Skeletal muscle tissue (tissue), 4 donors: Measurements from ENCODE around the gene EIPR1. TPM values are rescaled to one million over a fixed set of nuclear protein-coding genes. Genes with fewer than 3 reads are reported as not detected.

ENCODE experiments used
- H3K27ac ChIP-seq: one replicate; pipeline ENCODE4 v1.7.0; 2013; ENCODE audit warnings: mild to moderate bottlenecking, low read depth, low read length, inconsistent platforms
- H3K27me3 ChIP-seq, 3 donors: one replicate each; pipeline ENCODE4 v1.7.0; 2013; ENCODE audit warnings: low read length in 3 of 3; ENCODE audit not compliant: control insufficient read depth in 3 of 3, insufficient read depth in 3 of 3
- H3K36me3 ChIP-seq, 3 donors: one replicate each; pipeline ENCODE4 v1.7.0; 2013; ENCODE audit warnings: low read length in 3 of 3; ENCODE audit not compliant: control insufficient read depth in 3 of 3, insufficient read depth in 3 of 3
- H3K4me1 ChIP-seq, 3 donors: one replicate each; pipeline ENCODE4 v1.7.0; 2013; ENCODE audit warnings: low read length in 3 of 3, mild to moderate bottlenecking in 3 of 3; ENCODE audit not compliant: control insufficient read depth in 3 of 3, insufficient read depth in 3 of 3
- H3K4me3 ChIP-seq, 3 donors: one replicate each; pipeline ENCODE4 v1.7.0; 2013; ENCODE audit warnings: low read length in 3 of 3
- H3K9ac ChIP-seq, 3 donors: one replicate each; pipeline ENCODE4 v1.7.0; 2013; ENCODE audit warnings: low read length in 3 of 3, mild to moderate bottlenecking in 3 of 3, moderate library complexity in 2 of 3, low read depth in 1 of 3
- H3K9me3 ChIP-seq, 3 donors: one replicate each; pipeline ENCODE4 v1.7.0; 2013; ENCODE audit warnings: low read length in 3 of 3; ENCODE audit not compliant: control insufficient read depth in 3 of 3
- total RNA-seq: library from RNA; depleted of rRNA; stranded (reverse); fragments of >200 nt; gene quantifications from one replicate; pipeline ENCODE4 v1.2.3, GENCODE V29; 2014
- donor health status: Osteomylitis.

EIPR1 gene
- total RNA-seq, 1 donor from 2014 or later, result 12.0 TPM

DNA sequence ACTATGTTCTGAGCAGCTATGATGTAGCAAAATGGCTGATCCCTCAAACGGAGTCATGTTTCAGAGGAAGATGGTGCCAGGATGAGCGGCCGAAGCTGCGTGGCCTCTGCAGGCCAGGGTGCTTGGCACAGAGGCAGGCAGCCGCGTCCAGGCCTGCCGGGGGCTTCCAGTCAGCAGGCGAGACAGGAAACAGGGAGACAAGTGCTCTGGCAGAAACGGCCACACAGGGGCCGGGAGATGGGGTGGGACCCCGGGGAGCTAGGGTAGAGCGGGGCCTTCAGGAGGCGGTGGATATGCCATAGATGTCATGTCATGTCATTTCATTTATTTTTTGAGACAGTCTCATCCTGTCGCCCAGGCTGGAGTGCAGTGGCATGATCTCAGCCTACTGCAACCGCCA lies 50.7 kb downstream of the EIPR1 start:
- Histone ChIP-seq H3K27ac (no peak overlapping the region), H3K27me3 (no peaks in the 10 kb centered on the region), H3K4me1 (no peaks in the 10 kb centered on the region), H3K4me3 (no peak overlapping the region), H3K36me3 (peaks cover 8 to 12% (median 9%) of the 10 kb centered on the region in 3 donors), H3K9ac (no peak overlapping the region), H3K9me3 (no peaks in the 10 kb centered on the region)

DNA sequence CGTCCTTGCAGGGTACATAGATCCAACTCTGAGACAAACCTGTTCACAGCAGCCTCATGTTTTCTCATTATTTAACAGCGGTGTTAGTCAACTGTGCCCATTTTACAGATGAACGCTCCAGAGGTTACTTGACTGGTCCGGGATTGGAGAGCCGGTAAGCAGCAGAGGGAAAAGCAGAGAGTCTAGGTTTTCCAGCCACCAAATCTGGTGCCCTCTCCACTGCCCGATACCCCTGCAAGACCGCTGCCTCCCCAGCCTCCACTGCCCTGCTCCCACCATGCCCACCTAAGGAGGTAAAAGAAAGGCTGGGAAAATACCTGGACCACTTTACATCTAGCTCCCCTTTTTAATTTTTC lies 51.5 kb downstream of the EIPR1 start:
- H3K9me3 ChIP-seq, result no peaks in the 10 kb centered on the region
- no peak overlapping the region for H3K9ac ChIP-seq
- H3K4me3 ChIP-seq, result no peak overlapping the region
- no peaks in the 10 kb centered on the region for H3K27me3 ChIP-seq
- H3K27ac ChIP-seq, result no peak overlapping the region
- H3K4me1 ChIP-seq, result no peaks in the 10 kb centered on the region
- peaks cover 8 to 13% (median 9%) of the 10 kb centered on the region in 3 donors for H3K36me3 ChIP-seq

DNA sequence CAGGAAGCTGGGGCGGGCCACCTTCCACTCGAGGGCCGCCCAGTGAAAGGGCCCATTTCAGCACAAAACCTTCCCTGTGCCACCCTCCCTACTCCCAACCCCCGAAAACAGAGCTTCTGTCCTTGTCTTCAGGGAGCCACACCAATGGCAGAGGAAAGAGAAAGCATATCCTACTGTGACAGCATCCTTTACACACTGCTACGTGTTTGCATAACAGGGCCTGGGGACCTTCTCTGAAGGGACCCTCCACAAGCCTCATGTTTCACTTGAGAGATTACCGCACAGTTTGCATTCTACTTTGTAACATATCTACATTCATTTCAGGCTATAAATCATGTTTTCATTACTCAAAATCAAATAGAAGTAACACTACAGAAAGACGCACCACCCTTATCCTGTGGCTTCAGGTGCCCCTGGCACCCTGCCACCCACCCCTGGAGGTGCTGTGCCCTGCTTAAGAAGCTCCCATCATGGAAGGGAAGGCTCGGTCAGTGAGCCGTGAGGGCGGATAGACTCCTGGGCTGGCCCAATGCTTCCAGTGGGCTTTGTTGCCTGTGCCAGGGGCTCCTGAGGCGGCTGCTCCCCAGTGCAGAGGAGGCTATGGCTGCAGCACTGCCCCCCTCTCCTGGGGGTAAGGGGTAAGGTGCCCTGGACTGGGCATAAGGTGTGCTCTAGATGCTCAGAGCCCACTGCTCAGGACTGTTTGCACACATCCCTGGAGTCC lies 52.0 kb downstream of the EIPR1 start:
- Histone ChIP-seq H3K9ac (no peak overlapping the region), H3K4me1 (no peaks in the 10 kb centered on the region), H3K27ac (no peak overlapping the region), H3K36me3 (peaks cover 4 to 9% (median 5%) of the 10 kb centered on the region in 3 donors), H3K27me3 (no peaks in the 10 kb centered on the region), H3K9me3 (no peaks in the 10 kb centered on the region), H3K4me3 (no peak overlapping the region)

DNA sequence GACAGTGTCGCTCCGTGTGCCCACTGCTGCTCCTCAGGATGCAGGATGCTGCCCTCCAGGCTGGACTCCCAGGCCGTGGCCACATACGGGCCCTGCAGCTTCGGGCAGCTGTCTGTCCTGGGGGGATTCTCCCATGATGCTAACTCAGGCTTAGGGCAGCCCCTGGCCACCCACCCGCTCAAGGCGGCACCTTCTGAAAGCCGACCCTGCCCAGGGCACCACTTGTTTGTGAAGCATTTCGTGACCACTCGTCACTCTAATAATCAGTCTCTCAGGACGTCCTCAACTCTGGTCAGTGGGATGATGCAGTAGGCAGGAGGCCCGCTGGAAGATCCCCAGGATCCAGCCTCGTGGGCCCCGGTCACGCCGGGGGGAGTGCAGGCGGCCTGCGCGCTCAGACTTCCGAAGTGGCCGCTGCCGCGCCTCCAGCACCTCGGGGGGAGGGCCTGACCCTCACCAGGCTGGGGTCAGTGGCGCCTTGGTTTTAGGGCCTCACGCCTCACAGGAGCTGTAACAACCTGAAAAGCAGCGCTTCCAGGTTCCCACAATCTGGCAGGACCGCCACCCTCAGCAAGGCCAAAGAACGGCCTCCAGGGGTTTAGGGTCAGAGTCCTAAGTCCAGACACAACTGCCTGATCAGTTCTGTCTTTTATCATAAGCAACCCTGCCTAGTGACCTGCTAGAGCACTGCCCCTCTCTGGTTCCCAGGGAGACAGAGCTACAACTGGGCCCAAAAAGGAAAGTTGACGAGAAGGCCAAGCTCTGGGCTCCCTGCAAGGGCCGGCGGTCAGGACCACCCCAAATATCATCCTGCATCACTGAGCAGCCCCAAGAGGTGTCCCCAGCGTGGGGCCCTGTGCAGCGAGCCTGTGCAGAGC lies 53.0 kb downstream of the EIPR1 start:
- Histone ChIP-seq H3K9me3 (no peaks in the 10 kb centered on the region), H3K4me1 (no peaks in the 10 kb centered on the region), H3K36me3 (peaks cover 0 to 5% (median 0%) of the 10 kb centered on the region in 3 donors), H3K9ac (no peak overlapping the region), H3K4me3 (no peak overlapping the region), H3K27me3 (no peaks in the 10 kb centered on the region), H3K27ac (no peak overlapping the region)

DNA sequence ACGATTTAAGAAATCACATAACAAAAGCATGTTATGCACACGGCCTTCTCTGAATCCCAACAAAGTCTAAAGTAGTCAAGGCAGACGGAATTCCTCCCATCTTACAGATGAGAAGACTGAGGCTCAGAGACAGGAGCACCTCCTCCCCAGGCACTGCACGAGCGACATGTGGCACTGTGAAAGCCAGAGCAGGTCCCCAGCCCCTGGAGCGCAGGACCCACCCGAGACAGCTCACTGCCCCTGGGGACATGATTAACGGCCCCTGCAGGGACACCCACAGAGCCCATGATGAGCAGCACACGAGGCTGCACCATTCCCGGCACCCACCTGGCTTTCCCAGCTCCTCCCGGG lies 53.6 kb downstream of the EIPR1 start:
- Histone ChIP-seq H3K4me1 (no peaks in the 10 kb centered on the region), H3K9me3 (no peaks in the 10 kb centered on the region), H3K36me3 (peaks cover 0 to 5% (median 0%) of the 10 kb centered on the region in 3 donors), H3K9ac (no peak overlapping the region), H3K4me3 (no peak overlapping the region), H3K27me3 (no peaks in the 10 kb centered on the region), H3K27ac (no peak overlapping the region)

DNA sequence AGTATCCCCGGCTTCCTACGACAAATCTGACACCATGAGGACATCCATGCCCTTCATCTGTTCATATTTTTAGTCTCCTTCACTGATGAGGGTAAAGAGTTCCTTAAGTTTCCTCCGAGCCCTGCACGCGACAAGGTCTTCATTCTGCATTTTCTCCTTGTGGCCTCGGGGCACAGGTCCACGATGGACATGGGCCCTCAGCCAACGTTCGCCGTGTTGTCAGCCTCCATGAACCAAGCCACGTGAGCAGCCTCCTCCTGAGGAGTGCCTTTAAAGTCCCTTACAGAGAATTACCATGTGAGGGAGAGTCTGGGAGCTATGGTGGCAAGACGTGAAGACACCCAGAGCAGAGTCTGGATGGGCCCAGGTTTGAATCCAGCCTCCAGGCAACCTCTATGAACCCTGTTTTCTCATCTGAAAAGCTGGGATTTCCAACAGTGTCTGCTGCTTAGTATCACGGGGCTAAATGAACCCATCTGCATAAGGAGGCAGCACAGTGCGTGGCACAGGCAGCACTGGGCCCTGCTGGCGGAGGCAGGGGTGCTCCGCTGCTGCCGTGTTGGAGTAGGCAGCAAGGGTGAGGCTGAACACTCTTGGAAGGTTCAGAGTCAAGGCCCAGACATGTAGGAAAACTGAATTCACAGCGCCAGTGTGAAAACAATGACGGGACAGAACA lies 54.1 kb downstream of the EIPR1 start:
- Histone ChIP-seq H3K4me1 (no peaks in the 10 kb centered on the region), H3K36me3 (peaks cover 0 to 5% (median 0%) of the 10 kb centered on the region in 3 donors), H3K27ac (no peak overlapping the region), H3K9me3 (no peaks in the 10 kb centered on the region), H3K9ac (no peak overlapping the region), H3K4me3 (no peak overlapping the region), H3K27me3 (no peaks in the 10 kb centered on the region)

DNA sequence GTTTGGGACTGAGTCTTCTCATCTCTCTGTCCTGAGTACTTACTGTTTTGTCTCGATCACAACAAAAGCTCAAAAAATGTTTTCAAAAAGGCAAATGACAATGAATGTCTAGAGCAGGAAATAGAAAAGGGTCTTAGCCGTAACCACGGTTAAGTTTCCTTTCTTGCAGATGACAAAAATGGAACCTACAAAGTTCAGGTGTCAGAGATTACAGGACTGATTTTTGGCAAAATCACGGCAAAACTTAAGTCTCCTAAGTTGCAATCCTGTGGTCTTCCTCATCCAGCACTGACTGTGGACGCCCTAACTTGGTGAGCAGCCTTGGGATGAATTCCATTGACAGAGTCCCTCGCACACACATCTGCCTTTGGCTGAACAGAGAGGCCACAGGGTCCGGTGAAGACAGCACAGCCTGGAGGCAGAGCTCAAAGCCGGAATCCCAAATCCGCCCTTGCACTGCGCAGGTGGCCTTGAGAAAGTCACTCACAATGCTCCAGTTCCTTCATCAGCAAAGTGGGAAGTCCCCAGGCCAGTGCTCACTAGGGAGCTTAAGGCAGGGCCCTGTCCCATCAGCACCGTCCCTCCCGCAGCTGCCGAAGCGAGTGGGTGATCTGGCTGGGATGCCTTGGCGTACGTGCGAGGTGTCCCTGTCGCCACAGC lies 55.2 kb downstream of the EIPR1 start:
- Histone ChIP-seq H3K4me3 (no peak overlapping the region), H3K27ac (no peak overlapping the region), H3K9ac (no peak overlapping the region), H3K36me3 (peaks cover 0 to 9% (median 2%) of the 10 kb centered on the region in 3 donors), H3K4me1 (no peaks in the 10 kb centered on the region), H3K9me3 (no peaks in the 10 kb centered on the region), H3K27me3 (no peaks in the 10 kb centered on the region)

DNA sequence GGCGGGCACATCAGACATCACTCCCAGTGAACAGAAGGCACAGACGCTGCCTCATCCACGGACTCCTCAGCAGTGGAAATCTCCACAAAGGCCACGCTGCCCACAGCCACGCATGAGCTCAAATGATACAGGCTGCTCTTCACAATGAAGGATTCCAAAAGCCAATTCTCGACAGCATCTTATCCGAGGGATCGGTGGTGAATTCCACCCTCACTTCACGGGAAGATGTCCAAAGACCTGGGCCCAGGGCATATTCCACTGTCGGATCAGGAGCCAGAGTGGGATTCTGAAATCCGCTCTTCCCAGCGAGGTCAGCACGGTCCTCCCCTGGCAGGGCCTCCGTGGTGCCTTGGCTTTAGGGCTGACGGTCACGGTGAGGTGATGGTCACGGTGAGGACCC lies 55.8 kb downstream of the EIPR1 start:
- Histone ChIP-seq H3K4me3 (no peak overlapping the region), H3K36me3 (peaks cover 0 to 9% (median 2%) of the 10 kb centered on the region in 3 donors)

DNA sequence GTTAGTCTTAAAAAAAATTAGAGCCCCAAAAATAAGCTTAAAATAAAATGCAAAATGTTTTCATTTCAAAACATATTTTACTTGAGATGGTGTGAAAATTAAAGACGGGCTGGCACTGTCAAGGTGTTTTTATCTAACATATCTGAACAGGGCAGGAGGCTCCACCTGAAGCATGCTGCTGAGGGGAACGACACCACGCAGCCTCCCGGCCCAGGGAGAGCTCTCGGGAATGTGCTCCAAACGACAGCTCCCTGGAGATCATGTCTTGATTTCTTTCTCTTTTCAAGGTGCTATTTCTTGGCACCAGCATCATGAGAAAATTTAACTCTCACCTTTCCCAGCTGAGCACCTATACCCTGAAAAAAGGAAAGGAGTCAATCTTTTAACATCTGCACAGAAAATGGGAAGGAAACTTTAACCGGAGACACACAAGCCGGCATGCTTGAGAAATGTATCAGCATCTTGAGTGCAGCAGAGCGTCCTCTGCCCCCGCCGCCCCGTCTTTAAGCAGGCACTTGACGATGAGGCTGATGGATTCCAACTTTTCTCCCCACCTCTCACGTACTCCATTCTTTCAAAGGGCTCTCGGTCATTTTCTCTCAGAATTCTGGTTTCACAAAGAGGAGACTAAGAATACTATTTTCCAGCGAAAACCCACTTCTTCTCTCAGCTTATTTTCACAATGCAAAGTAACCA lies 56.6 kb downstream of the EIPR1 start:
- Histone ChIP-seq H3K36me3 (peaks cover 0 to 9% (median 2%) of the 10 kb centered on the region in 3 donors), H3K27ac (no peak overlapping the region), H3K9me3 (no peaks in the 10 kb centered on the region), H3K9ac (no peak overlapping the region), H3K4me3 (no peak overlapping the region), H3K27me3 (no peaks in the 10 kb centered on the region), H3K4me1 (no peaks in the 10 kb centered on the region)

More for the DNA sequence above, 55.8 kb downstream of the EIPR1 start:
- H3K27ac ChIP-seq, result no peak overlapping the region
- H3K9ac ChIP-seq, result no peak overlapping the region
- H3K27me3 ChIP-seq, result no peaks in the 10 kb centered on the region
- H3K4me1 ChIP-seq, result no peaks in the 10 kb centered on the region
- H3K9me3 ChIP-seq, result no peaks in the 10 kb centered on the region
